GM21528 (cell line): Measurements from ENCODE around the gene FAM3D.
"Not testable (repeated sequence)": the region's sequence is repeated elsewhere in the genome, so short reads cannot be mapped to it uniquely, and the experiment has no call there.

ENCODE experiments used
- ATAC-seq: cut with Tn5 transposase; IDR thresholded peaks from one replicate; pipeline ENCODE4 v1.9.1; 2021; ENCODE audit warnings: mild to moderate bottlenecking, moderate library complexity; ENCODE audit not compliant: unreplicated experiment, low FRiP score

Gene FAM3D, protein sequence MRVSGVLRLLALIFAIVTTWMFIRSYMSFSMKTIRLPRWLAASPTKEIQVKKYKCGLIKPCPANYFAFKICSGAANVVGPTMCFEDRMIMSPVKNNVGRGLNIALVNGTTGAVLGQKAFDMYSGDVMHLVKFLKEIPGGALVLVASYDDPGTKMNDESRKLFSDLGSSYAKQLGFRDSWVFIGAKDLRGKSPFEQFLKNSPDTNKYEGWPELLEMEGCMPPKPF

DNA sequence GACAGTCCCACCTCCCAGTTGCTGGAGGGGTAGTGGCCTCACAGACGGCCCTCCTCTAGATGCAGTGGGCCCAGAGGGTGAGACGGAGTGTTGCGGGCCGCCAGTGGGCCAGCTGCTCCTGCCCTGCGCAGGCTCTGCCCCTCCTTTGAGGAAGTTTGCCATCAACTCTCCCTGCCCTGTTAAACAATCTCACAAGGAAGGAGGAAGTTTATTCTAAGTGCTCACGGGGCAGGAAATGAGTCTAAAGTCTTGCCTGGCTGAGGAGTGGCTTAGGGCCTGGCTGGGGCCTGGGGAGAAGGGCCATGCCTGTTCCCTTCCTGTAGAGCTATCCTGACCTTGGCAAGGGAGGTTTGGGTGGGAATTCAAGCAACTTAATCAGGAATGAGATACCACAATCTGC is at the start of gene FAM3D:
TSS of gene FAM3D (minus strand) at position 92 of the 400 bp plus-strand sequence. CDS start 11,211 bp downstream, outside the sequence.
- ATAC-seq, result no peak

DNA sequence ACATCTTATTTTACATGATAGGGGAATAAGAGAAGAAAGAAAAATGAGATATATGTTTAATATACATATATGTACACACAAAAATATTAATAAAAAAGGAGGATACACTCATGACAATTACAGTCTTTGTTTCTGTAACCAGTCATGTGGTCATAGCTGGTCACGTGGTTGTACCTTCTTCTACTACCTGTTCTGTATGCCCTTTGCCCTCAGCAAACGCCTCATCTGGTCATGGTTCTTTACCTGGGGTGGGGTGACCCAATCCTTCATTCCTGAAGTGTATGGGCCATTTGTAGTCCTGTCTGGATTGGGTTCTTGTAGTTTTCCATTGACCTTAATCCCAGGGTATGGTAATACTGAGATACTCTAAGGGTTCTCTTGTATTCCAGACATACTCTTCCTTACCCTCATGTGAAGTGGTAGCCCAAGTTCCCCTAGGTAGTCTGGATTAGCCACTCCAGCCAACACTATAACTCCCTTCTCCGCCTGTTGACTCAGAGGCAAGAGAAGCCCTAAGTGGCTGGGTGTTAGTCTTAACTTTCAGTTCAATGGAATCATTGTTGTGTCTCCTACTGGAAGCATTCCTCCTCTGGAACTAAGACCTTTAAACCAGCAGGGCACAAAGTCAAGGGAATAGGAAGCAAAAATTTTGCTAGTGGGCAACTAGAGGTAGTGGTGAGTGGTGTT is 47.3 kb upstream of the FAM3D start:
- ATAC-seq, result no peak

DNA sequence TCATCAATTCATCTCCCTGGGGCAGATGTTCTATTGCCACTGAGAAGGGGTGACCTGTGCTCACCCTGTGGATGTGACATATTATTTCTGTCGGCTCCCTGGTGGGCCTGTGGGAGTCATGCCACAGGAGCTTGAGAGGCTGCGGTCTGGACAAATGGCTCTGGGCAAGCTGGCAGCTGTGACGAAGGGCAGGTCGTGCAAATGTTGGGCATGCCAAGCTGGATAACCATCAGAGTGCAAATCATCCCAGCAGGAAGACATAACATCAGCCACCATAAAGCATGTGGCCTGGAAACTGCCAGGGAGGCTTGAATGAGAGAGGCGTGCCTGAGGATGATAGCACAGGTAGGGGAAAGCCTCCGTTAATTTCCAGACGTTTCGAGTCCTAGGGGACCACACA is 45.3 kb upstream of the FAM3D start:
- no peak for ATAC-seq

DNA sequence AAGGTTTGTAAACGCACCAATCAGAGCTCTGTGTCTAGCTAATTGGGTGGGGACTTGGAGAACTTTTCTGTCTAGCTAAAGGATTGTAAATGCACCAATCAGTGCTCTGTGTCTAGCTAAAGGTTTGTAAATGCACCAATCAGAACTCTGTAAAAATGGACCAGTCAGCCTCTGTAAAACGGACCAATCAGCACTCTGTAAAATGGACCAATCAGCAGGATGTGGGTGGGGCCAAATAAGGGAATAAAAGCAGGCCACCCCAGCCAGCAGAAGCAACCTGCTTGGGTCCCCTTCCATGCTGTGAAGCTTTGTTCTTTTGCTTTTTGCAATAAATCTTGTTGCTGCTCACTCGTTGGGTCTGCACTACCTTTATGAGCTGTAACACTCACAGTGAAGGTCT is 42.4 kb upstream of the FAM3D start:
- ATAC-seq, result not testable (repeated sequence)

DNA sequence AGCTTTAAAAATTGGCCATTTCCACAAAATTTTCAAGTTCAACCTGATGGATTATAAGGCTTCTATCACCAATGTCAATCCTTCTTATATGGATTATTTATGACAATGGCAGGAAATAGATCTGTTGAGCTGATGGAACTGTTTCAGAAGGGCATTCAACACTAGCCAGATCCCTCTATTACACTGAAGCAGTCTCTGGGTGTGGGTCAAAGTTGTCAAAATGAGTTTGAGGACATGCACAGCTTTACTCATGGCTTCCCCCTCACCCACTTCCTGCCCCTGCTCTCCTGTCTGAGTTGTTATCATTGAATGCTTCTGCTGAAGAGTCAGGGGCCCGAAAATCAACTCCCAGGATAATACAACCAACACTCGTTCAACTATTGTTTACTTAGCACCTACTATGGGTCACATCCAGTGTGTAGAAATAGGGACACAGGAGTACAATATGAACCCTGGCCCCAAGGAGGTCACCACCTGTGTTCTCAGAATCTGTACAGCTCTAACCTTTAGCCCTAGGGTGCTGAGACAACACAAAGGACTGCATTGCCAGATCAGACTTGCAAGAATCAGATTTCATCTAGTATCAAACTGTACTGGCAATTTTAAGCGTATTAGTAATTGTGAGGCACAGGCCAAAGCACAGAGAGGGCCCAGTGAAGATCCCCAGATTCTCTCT is 41.7 kb upstream of the FAM3D start:
- no peak for ATAC-seq

DNA sequence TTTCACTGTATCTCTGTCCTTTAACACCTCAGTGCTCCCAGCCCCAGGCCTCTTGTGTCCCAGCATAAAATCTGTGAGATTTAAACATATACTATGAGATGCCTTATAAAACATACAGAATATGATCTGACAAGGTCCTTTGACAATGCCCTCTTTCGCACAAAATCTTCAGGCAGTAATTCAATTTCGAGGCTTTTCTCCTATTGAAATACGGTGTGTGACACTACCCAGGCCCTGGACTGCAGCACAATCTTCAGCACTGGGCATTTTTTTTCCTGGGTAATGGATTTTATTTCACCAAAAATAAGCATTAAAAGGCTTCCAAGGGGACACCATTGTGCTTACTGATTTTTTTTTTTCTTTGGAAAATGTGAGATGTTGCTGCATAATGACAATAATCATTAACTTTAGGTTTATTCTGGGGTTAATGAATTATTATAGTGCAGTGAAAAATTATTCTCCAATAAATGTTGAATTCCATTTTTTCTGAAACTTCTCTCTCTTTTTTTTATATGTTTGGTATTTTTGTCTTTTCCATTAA is 40.9 kb upstream of the FAM3D start:
- no peak for ATAC-seq

DNA sequence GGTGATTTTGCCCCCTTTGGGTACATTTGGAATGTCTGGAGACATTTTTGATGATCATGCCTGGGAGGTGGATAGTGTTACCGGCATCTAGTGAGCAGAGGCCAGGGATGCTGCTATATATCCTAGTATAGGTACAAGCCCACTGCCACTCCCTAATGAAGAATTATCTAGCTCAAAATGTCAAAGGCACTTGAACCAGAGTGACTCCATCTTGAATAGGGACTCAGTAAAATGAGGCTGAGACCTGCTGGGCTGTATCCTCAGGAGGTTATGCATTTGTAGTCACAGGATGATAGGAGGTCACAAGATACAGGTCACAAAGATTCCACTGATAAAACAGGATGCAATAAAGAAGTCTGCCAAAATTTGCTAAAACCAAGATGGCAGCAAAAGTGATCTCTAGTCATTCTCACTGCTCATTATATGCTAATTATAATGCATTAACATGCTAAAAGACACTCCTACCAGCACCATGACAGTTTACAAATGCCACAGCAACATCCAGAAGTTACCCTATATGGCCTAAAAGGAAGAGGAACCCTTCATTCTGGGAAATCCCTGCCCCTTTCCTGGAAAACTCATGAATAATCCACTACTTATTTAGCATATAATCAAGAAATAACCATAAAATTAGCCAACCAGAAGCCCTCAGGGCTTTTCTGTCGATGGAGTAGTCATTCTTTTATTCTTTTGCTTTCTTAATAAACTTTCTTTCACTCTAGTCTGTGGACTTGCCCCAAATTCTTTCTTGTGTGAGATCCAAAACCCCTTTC is 40.0 kb upstream of the FAM3D start:
- no peak for ATAC-seq

- no peak for ATAC-seq
These were observed 38.2 kb upstream of the FAM3D start for GRCh38 chr3:58704745-58705144.

GRCh38 chr3:58704304-58704703 is 37.7 kb upstream of the FAM3D start:
- not testable (repeated sequence) for ATAC-seq

DNA sequence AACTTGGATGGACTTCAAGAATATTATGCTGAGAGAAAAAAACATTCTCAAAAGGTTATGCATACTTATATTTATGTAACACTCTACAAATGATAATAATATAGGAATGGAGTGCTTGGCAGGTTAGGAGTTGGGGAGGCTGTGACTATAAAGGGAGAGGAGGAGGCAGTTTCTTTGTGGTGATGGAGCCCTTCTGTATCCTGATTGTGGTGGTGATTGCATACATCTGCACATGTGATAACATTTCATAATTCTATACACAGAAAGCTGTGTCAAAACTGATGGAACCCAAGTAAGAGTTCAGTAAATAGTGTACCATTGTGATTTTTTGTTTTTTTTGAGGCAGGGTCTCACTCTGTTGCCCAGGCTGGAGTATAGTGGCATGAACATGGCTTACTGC is 31.7 kb upstream of the FAM3D start:
- no peak for ATAC-seq

DNA sequence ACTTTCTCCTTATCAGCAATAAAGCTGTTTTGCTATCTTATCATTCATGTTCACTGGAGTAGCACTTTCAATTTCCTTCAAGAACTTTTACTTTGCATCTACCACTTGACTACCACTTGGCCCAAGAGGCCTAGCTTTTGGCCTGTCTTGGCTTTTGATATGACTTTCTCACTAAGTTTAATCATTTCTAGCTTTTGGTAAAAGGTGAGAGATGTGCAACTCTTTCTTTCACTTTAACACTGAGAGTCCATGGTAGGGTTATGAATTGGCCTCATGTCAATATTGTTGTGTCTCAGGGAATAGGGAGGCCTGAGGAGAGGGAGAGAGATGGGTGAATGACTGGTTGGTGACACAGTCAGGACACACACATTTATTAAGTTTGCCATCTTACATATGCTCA is 31.0 kb upstream of the FAM3D start:
- ATAC-seq, result no peak

DNA sequence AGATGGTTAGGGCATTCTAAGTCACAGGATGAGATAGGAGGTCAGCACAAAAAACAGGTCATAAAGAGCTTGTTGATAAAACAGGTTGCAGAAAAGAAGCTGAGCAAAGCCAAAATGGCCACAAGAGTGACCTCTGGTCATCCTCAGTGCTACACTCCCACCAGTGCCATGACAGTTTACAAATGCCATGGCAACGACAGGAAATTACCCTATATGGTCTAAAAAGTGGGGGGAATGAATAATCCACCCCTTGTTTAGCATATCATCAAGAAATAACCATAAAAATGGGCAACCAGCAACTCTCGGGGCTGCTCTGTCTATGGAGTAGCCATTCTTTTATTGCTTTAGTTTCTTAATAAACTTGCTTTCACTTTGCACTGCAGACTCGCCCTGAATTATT is 30.2 kb upstream of the FAM3D start:
- not testable (repeated sequence) for ATAC-seq

DNA sequence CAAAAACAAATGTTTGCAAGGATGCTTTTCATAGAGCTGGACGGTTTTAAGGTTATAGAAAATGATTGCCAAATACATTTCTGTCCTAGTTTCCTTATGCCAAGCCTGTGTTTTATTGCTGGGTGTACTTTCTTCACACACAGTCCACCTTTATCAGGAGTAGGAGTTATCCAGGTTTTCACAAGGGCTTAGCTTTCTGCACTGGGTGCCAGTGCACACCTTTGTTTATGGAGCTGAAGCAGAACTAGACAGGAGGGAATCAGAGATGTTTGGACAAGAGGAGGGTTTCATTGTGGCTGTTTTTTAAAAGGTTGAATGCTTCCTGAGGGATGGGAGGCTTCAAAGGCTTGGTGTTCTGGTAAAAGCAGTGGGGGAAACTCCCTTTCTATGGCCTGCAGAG is 29.5 kb upstream of the FAM3D start:
- ATAC-seq, result no peak

DNA sequence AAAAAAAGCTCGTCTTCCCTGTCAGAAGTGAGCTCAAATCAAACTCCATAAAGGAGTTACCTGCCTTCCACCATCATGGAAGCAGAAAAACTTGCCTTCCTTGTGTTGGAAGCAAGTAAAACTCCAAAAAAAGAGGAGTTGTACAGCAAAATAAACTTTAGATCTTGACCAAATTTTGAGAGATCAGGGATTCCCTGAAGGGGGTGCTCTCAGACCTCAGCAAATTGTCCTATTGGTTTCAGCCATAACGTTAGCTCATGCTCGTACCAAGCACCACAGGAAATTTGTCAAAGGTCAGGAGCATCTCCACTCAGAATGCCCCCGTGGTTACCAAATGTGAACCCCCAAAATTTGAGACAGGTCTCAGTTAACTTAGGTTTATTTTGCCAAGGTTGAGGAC is 28.7 kb upstream of the FAM3D start:
- not testable (repeated sequence) for ATAC-seq

DNA sequence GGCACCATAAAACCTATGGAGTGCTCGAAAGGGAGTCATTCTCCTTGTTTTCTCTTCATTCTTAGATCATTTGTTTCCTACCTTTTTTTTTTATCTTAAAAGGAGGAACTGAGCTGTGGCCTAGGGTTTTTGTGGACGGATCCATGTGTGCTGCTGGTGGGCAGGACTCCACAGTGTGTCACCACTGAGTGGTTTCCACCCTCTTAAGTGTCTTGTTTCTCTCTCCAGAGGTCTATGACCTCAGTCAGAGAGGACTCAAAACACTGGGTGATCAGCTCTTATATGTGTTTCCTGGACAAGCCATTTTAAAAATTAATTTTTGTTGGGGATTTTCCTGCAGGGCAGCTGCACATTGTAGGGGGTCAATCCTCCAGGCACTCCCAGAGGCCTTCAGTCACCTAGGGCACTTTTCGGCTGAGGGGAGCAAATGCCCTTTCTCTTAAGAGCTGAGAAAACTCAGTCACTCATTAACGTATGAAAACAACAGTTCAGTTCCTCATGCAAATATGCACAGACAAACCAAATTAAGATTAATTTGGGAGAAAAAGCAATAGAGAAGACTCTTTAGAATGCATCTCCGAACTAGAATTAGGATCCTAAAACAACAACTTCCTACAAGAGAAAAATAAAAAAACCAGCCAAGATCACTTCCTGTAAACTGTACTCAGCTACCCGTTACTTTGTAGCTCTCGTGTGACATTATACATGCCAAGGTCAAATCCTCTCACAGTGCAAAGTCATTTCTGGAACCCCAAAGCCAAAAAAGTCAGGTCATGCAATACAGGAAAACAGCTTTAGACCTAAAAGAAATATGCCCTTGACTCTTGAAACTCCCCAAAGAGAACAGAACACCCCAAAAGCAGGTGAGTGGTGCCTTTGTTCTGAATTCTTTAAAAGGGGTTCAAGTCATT is 27.6 kb upstream of the FAM3D start:
- no peak for ATAC-seq

GRCh38 chr3:58692484-58692883 is 25.9 kb upstream of the FAM3D start:
- ATAC-seq, result no peak

DNA sequence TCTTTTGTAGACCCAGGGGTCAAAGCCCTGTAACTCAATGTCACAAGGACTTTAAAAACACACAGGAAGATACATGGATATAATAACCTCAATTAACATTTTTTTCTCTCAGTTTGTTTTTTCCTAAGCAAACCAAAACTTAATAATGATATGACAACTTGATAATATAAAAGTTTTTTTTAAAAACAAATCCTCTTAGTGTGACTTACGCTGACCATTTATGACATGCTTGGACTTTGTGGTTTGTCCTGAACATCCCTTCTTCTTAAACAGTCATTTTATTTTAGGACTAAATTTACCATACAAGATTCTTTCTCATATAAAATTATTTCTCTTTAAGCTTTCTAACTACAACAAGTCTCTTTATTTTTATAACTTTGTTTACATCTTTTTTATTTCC is 25.4 kb upstream of the FAM3D start:
- ATAC-seq, result no peak

DNA sequence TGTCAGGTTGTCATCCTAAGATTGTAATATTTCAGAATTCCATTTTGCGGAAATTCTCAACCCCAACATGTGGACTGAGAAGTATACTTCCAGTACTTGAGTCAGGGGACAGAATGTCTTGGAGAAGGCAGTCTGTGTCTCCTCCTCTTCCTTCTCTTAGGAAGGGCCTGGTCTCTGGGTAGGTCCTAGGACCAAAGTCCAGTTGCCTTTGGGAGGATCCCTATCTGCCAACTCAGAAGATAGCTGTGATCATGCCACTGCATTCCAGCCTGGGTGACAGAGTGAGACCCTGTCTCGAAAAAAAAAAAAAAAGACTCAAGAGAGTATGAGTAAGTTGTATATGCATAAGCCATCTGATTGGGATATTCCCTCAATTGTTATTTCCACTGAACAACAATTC is 23.9 kb upstream of the FAM3D start:
- ATAC-seq, result no peak

DNA sequence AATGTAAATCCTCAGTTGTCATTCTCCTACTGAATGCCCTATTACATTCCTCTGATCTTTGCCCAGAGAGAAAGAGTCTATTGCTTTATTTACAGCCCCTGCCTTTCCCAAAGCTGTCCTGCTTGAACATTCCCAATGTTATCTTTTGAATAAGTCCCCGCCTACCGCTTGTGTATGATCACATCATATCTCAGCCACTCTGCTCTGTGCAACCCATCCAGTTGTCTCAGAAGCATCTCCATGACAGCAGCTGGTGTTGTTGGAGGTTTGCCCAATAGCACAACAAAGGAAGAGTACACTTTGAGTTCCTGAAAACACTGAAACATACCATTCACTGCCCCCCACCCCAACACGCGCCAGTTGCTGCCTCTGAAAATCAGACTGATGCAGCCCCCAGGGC is 22.0 kb upstream of the FAM3D start:
- ATAC-seq, result no peak

GRCh38 chr3:58686847-58687246 is 20.3 kb upstream of the FAM3D start:
- no peak for ATAC-seq
